Germinal center (tissue), 1 donor: Measurements from ENCODE around the gene CATSPERE.
"Not testable (repeated sequence)": the region's sequence is repeated elsewhere in the genome, so short reads cannot be mapped to it uniquely, and the experiment has no call there.

Experiments
- DNase-seq: peaks from one replicate; pipeline ENCODE4 v3.0.0; 2012; ENCODE audit warnings: mixed read lengths, low spot score

Gene CATSPERE

GRCh38 chr1:244552336-244552735 is 91.3 kb downstream of the CATSPERE start:
- no peak for DNase-seq

GRCh38 chr1:244556263-244556662 is 95.2 kb downstream of the CATSPERE start:
- DNase-seq = no peak

- no peak for DNase-seq
Observed at GRCh38 chr1:244557565-244557964, 96.5 kb downstream of the CATSPERE start.

GRCh38 chr1:244559561-244559960 is 98.5 kb downstream of the CATSPERE start:
- no peak for DNase-seq

GRCh38 chr1:244562877-244563276 is 101.8 kb downstream of the CATSPERE start:
- DNase-seq = not testable (repeated sequence)

- no peak for DNase-seq
Observed at GRCh38 chr1:244573768-244574167, 112.7 kb downstream of the CATSPERE start.

GRCh38 chr1:244576259-244576892 is 115.3 kb downstream of the CATSPERE start:
- DNase-seq = no peak

- not testable (repeated sequence) for DNase-seq
Observed at GRCh38 chr1:244578205-244578604, 117.1 kb downstream of the CATSPERE start.

GRCh38 chr1:244583358-244583982 is 122.4 kb downstream of the CATSPERE start:
- no peak for DNase-seq

GRCh38 chr1:244585867-244586266 is 124.8 kb downstream of the CATSPERE start:
- no peak for DNase-seq

- no peak for DNase-seq
Observed at GRCh38 chr1:244590670-244591069, 129.6 kb downstream of the CATSPERE start.

GRCh38 chr1:244598611-244599010 is 137.5 kb downstream of the CATSPERE start:
- no peak for DNase-seq

GRCh38 chr1:244599937-244600350 is 138.9 kb downstream of the CATSPERE start:
- peak; percentile 3 for DNase-seq

GRCh38 chr1:244601336-244601735 is 140.3 kb downstream of the CATSPERE start:
- DNase-seq = no peak

GRCh38 chr1:244603498-244603897 is 142.4 kb downstream of the CATSPERE start:
- peak; percentile 15 for DNase-seq

GRCh38 chr1:244605835-244606370 is 144.8 kb downstream of the CATSPERE start:
- DNase-seq = no peak

- DNase-seq = no peak
Observed at GRCh38 chr1:244614113-244614836, 153.2 kb downstream of the CATSPERE start.

- no peak for DNase-seq
Observed at GRCh38 chr1:244614879-244615278, 153.8 kb downstream of the CATSPERE start.

- DNase-seq = no peak
Observed at GRCh38 chr1:244615301-244615700, 154.2 kb downstream of the CATSPERE start.

- DNase-seq = no peak
Observed at GRCh38 chr1:244626709-244627108, 165.6 kb downstream of the CATSPERE start.

GRCh38 chr1:244628789-244629188 is 167.7 kb downstream of the CATSPERE start:
- DNase-seq = no peak

GRCh38 chr1:244633140-244633539 is 172.1 kb downstream of the CATSPERE start:
- no peak for DNase-seq

- no peak for DNase-seq
Observed at GRCh38 chr1:244634546-244634945, 173.5 kb downstream of the CATSPERE start.
